Spleen (tissue), 11 donors: ENCODE results near the gene LRRC49. TPM values are rescaled to one million over a fixed set of nuclear protein-coding genes. Genes with fewer than 3 reads are reported as not detected.

ENCODE experiments used
- DNase-seq: peaks from one replicate; pipeline ENCODE4 v3.0.0-alpha.2; 2020
- H3K27ac ChIP-seq, 8 donors: fragments of 200-600 bp; sonication (generic) in 7 of 8; 1 replicate in 4 of 8; 2 replicates in 4 of 8; pipeline versions ENCODE4 v1.5.0 to v1.8.0; 2016 to 2021; ENCODE audit warnings: inconsistent platforms in 4 of 8, mild to moderate bottlenecking in 4 of 8, moderate library complexity in 1 of 8
- H3K27me3 ChIP-seq, 7 donors: fragments of 200-600 bp; sonication (generic) in 6 of 7; replicated peaks in 1 of 7; 1 replicate in 4 of 7; 2 replicates in 3 of 7; pipeline versions ENCODE4 v1.5.0 to v1.8.0; 2016 to 2021; ENCODE audit warnings: inconsistent platforms in 3 of 7, mild to moderate bottlenecking in 1 of 7
- H3K36me3 ChIP-seq, 6 donors: fragments of 200-600 bp; sonication (generic) in 5 of 6; 1 replicate in 4 of 6; 2 replicates in 2 of 6; pipeline versions ENCODE4 v1.5.0 to v1.8.0; 2016 to 2021; ENCODE audit warnings: inconsistent platforms in 2 of 6
- H3K4me1 ChIP-seq, 6 donors: fragments of 200-600 bp; sonication (generic) in 5 of 6; 1 replicate in 3 of 6; 2 replicates in 3 of 6; pipeline versions ENCODE4 v1.5.0 to v1.8.0; 2016 to 2021; ENCODE audit warnings: inconsistent platforms in 3 of 6
- H3K4me3 ChIP-seq, 8 donors: fragments of 200-600 bp; sonication (generic) in 7 of 8; 1 replicate in 4 of 8; 2 replicates in 4 of 8; pipeline versions ENCODE4 v1.5.0 to v1.8.0; 2016 to 2021; ENCODE audit warnings: inconsistent platforms in 4 of 8, mild to moderate bottlenecking in 4 of 8, moderate library complexity in 2 of 8
- H3K9me3 ChIP-seq, 8 donors: fragments of 200-600 bp; sonication (generic) in 7 of 8; 1 replicate in 4 of 8; 2 replicates in 4 of 8; pipeline versions ENCODE4 v1.5.0 to v1.8.0; 2016 to 2021; ENCODE audit warnings: inconsistent platforms in 4 of 8
- CTCF ChIP-seq, 11 experiments: fragments of 200-600 bp in 7 of 11; fragments of 450-650 bp in 4 of 11; sonication (generic) in 4 of 11; IDR thresholded peaks in 8 of 11; conservative IDR thresholded peaks in 3 of 11; 1 replicate in 7 of 11; 2 replicates in 4 of 11; pipeline versions ENCODE4 v1.4.0 to v1.8.0; 2016 to 2021; ENCODE audit warnings: antibody characterized with exemption in 11 of 11, inconsistent platforms in 4 of 11, mild to moderate bottlenecking in 1 of 11
- POLR2A ChIP-seq, 3 donors: fragments of 450-650 bp; IDR thresholded peaks; one replicate each; pipeline ENCODE4 v1.5.1; 2017; ENCODE audit warnings: antibody characterized with exemption in 3 of 3, mild to moderate bottlenecking in 1 of 3
- POLR2AphosphoS5 ChIP-seq, 3 donors: sonication (generic); formaldehyde crosslinking; IDR thresholded peaks; one replicate each; pipeline ENCODE4 v1.5.1; 2017; ENCODE audit warnings: antibody characterized with exemption in 3 of 3
- WGBS, 5 donors: extraction: QIAGEN DNeasy Blood & Tissue Kit in 3 of 5; methylation state at CpG; one replicate each; pipeline versions ENCODE4 v1.1.5 to v1.1.7; 2013 to 2018; 5-methylcytosine and 5-hydroxymethylcytosine counted together
- intact Hi-C: fragments of 100-400 bp; cut with DNase I; formaldehyde crosslinking; loops from one replicate; pipeline ENCODE4 v1.15.0; 2023; ENCODE audit warnings: low total_unique reads
- polyA plus RNA-seq, 3 donors: library from polyadenylated mRNA; stranded (reverse); fragments of 200-250 nt; gene quantifications; one replicate each; pipeline ENCODE4 v1.2.1, GENCODE V29; 2013
- total RNA-seq, 7 donors: library from RNA; depleted of rRNA in 3 of 7; stranded (reverse); fragments of >200 nt in 3 of 7; fragmentation: NEBNext Ultra II Directional in 4 of 7; extraction: Animal tissue kit (Norgen Biotek cat#: 25700) in 4 of 7; gene quantifications; one replicate each; pipeline versions ENCODE4 v1.1.0 to v1.2.1, GENCODE V29; 2016 to 2021
- donor health status: healthy with polysubstance abuse.
- donor health status: DM: no; HTN: no; CAD: no; lungs with moderate emphysema.
- donor health status: DM: no; HTN: no; CAD: no.
- donor health status: Bipolar disorder and iron deficiency.
- donor health status: healthy.
- donor health status: DM: no; HTN: no; CAD: no.
- donor health status: DM: yes; HTN: yes; CAD: no.

The LRRC49 gene
- total and polyA plus RNA-seq, 10 donors = 0.62 to 4.1 (median 2.4) TPM

GRCh38 chr15:70931821-70932220, 39.2 kb downstream of the LRRC49 start:
- DNase-seq = no peak
- Histone ChIP-seq H3K27ac (no peak overlapping the region), H3K36me3 (no peaks in the 10 kb centered on the region), H3K4me3 (no peak overlapping the region), H3K9me3 (no peaks in the 10 kb centered on the region), H3K4me1 (no peaks in the 10 kb centered on the region), H3K27me3 (no peaks in the 10 kb centered on the region)
- intact Hi-C loops = no loop called here
- TF ChIP-seq POLR2AphosphoS5 (IDR thresholded peaks at IDR 0.05) (no peak), POLR2A (IDR thresholded peaks at IDR 0.05) (no peak), CTCF (IDR thresholded peaks at IDR 0.05 in 8 of 11, conservative IDR thresholded peaks at IDR 0.05 in 3 of 11) (no peak)

GRCh38 chr15:70932397-70932796, 39.8 kb downstream of the LRRC49 start:
- no peak for TF ChIP-seq POLR2A (IDR thresholded peaks at IDR 0.05)
- TF ChIP-seq CTCF (IDR thresholded peaks at IDR 0.05 in 8 of 11, conservative IDR thresholded peaks at IDR 0.05 in 3 of 11) = no peak
- no peak for TF ChIP-seq POLR2AphosphoS5 (IDR thresholded peaks at IDR 0.05)
- Histone ChIP-seq H3K4me1 (no peaks in the 10 kb centered on the region), H3K4me3 (no peak overlapping the region), H3K36me3 (no peaks in the 10 kb centered on the region), H3K27ac (no peak overlapping the region), H3K27me3 (no peaks in the 10 kb centered on the region), H3K9me3 (no peaks in the 10 kb centered on the region)
- intact Hi-C loops = no loop called here
- no peak for DNase-seq
- 54 to 64% (median 58%) methylated on average over 2 of the region's 2 CpGs for WGBS, 5 donors

- H3K9me3 ChIP-seq = no peaks in the 10 kb centered on the region
- no peaks in the 10 kb centered on the region for H3K36me3 ChIP-seq
- intact Hi-C loops = no loop called here
- H3K27ac ChIP-seq = no peak overlapping the region
- H3K27me3 ChIP-seq = no peaks in the 10 kb centered on the region
- H3K4me3 ChIP-seq = no peak overlapping the region
- no peak for TF ChIP-seq CTCF (IDR thresholded peaks at IDR 0.05 in 8 of 11, conservative IDR thresholded peaks at IDR 0.05 in 3 of 11)
- no peak for TF ChIP-seq POLR2A (IDR thresholded peaks at IDR 0.05)
- no peak for TF ChIP-seq POLR2AphosphoS5 (IDR thresholded peaks at IDR 0.05)
- 65 to 83% (median 77%) methylated on average over 3 of the region's 3 CpGs for WGBS, 5 donors
- DNase-seq = no peak
- H3K4me1 ChIP-seq = no peaks in the 10 kb centered on the region
These were observed 40.8 kb downstream of the LRRC49 start for GRCh38 chr15:70933411-70933810.

GRCh38 chr15:70935631-70936030, 43.0 kb downstream of the LRRC49 start:
- TF ChIP-seq CTCF (IDR thresholded peaks at IDR 0.05 in 8 of 11, conservative IDR thresholded peaks at IDR 0.05 in 3 of 11) (no peak), POLR2AphosphoS5 (IDR thresholded peaks at IDR 0.05) (no peak), POLR2A (IDR thresholded peaks at IDR 0.05) (no peak)
- Histone ChIP-seq H3K27me3 (no peaks in the 10 kb centered on the region), H3K36me3 (no peaks in the 10 kb centered on the region), H3K4me1 (no peaks in the 10 kb centered on the region), H3K27ac (no peak overlapping the region), H3K9me3 (no peaks in the 10 kb centered on the region), H3K4me3 (no peak overlapping the region)
- intact Hi-C loops = no loop called here
- WGBS, 5 donors = 76 to 93% (median 82%) methylated on average over 3 of the region's 3 CpGs
- DNase-seq = no peak
